Measurements from ENCODE around the gene GAGE12G.
"Not testable (repeated sequence)": the region's sequence is repeated elsewhere in the genome, so short reads cannot be mapped to it uniquely, and the experiment has no call there.

DNA sequence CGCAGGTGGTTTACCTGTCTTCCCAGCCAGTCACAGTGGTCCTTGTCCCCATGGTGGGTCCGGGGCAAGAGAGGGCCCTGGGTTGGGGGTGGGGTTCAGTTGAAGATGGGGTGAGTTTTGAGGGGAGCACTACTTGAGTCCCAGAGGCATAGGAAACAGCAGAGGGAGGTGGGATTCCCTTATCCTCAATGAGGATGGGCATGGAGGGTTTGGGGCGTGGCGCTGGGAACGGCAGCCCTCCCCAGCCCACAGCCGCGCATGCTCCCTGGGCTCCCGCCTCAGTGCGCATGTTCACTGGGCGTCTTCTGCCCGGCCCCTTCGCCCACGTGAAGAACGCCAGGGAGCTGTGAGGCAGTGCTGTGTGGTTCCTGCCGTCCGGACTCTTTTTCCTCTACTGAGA lies 19.2 kb upstream of the GAGE12G start, which contains the start of gene GAGE12E:
- TF ChIP-seq, protein P1, sequence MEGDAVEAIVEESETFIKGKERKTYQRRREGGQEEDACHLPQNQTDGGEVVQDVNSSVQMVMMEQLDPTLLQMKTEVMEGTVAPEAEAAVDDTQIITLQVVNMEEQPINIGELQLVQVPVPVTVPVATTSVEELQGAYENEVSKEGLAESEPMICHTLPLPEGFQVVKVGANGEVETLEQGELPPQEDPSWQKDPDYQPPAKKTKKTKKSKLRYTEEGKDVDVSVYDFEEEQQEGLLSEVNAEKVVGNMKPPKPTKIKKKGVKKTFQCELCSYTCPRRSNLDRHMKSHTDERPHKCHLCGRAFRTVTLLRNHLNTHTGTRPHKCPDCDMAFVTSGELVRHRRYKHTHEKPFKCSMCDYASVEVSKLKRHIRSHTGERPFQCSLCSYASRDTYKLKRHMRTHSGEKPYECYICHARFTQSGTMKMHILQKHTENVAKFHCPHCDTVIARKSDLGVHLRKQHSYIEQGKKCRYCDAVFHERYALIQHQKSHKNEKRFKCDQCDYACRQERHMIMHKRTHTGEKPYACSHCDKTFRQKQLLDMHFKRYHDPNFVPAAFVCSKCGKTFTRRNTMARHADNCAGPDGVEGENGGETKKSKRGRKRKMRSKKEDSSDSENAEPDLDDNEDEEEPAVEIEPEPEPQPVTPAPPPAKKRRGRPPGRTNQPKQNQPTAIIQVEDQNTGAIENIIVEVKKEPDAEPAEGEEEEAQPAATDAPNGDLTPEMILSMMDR (IDR thresholded peaks at IDR 0.05), result not testable (repeated sequence)
- not testable (repeated sequence) for TF ChIP-seq EP300, POLR2AphosphoS5 (IDR thresholded peaks at IDR 0.05)

All from sigmoid colon (tissue), 4 donors.